HG03139 (cell line): Measurements from ENCODE around the gene ZNF598.
"Not testable (repeated sequence)": the region's sequence is repeated elsewhere in the genome, so short reads cannot be mapped to it uniquely, and the experiment has no call there.

Source experiments
- ATAC-seq: cut with Tn5 transposase; IDR thresholded peaks from one replicate; pipeline ENCODE4 v1.9.1; 2021; ENCODE audit not compliant: unreplicated experiment

ZNF598 gene

GRCh38 chr16:1977875-1978268 lies 31.7 kb downstream of the ZNF598 start:
- no peak for ATAC-seq

- ATAC-seq: no peak
Observed at GRCh38 chr16:1976951-1977874, 32.4 kb downstream of the ZNF598 start.

- no peak for ATAC-seq
Observed at GRCh38 chr16:1976216-1976520, 33.5 kb downstream of the ZNF598 start.

GRCh38 chr16:1975432-1976215 lies 34.0 kb downstream of the ZNF598 start:
- ATAC-seq: no peak

GRCh38 chr16:1974157-1975070 lies 35.2 kb downstream of the ZNF598 start:
- ATAC-seq: no peak

GRCh38 chr16:1973461-1974156 lies 36.0 kb downstream of the ZNF598 start:
- ATAC-seq: no peak

GRCh38 chr16:1972490-1972877 lies 37.1 kb downstream of the ZNF598 start:
- ATAC-seq: no peak

- ATAC-seq: peak; percentile 80
Observed at GRCh38 chr16:1971796-1972489, 37.7 kb downstream of the ZNF598 start, which contains the start of gene TBL3. Gene TBL3, plus strand, starts transcription at chr16:1972053. Its CDS starts 112 bp downstream, at chr16:1972165.

GRCh38 chr16:1968146-1968953 lies 41.3 kb downstream of the ZNF598 start:
- no peak for ATAC-seq

- ATAC-seq: no peak
Observed at GRCh38 chr16:1966460-1966859, 43.2 kb downstream of the ZNF598 start, which contains the start of gene RNF151. Gene RNF151, plus strand, starts transcription at chr16:1966856. Its CDS starts 26 bp downstream, at chr16:1966882.

- no peak for ATAC-seq
Observed at GRCh38 chr16:1965396-1966001, 44.1 kb downstream of the ZNF598 start.

- peak; percentile 85 for ATAC-seq
Observed at GRCh38 chr16:1964506-1965395, 44.9 kb downstream of the ZNF598 start, which contains the start of gene RPS2. Gene RPS2, minus strand, starts transcription at chr16:1964826. Its CDS starts 201 bp downstream, at chr16:1964625.

GRCh38 chr16:1963806-1964505 lies 45.7 kb downstream of the ZNF598 start:
- no peak for ATAC-seq

GRCh38 chr16:1962161-1963153 lies 47.2 kb downstream of the ZNF598 start:
- ATAC-seq: not testable (repeated sequence)

GRCh38 chr16:1961651-1962067 lies 48.0 kb downstream of the ZNF598 start:
- no peak for ATAC-seq
